IMR-90 (cell line): ENCODE results near the gene SLAMF8. TPM values are rescaled to one million over a fixed set of nuclear protein-coding genes. Genes with fewer than 3 reads are reported as not detected.

ENCODE experiments used
- ATAC-seq: fragments of 200-7000 bp; cut with Tn5 transposase; 2 replicates; pipeline ENCODE4 v1.9.1; 2020; ENCODE audit warnings: low read depth, mild to moderate bottlenecking, moderate library complexity
- BruUV-seq: library from RNA; stranded (reverse); fragments of 400-500 nt; replicated peaks from 2 replicates; lab custom pipeline; 2021; lab: Mats Ljungman, UMichigan
- CTCF ChIA-PET: fragments of 300-600 bp; formaldehyde crosslinking; extraction: SDS; loops from one replicate; lab custom pipeline; 2021; ENCODE audit warnings: antibody characterized with exemption; lab: Yijun Ruan, JAX
- POLR2A ChIA-PET: fragments of 300-600 bp; sonication (Branson Sonifier 250); formaldehyde crosslinking; loops from one replicate; lab custom pipeline; 2022; ENCODE audit warnings: antibody characterized with exemption; ENCODE audit not compliant: unreplicated experiment; lab: Charles Lee
- DNase-seq: peaks from one replicate; pipeline ENCODE4 v3.0.0; 2013
- H2AFZ ChIP-seq: replicated peaks from 2 replicates; pipeline ENCODE3; 2013; ENCODE audit warnings: low read length, mild to moderate bottlenecking; ENCODE audit not compliant: poor library complexity
- H2AK5ac ChIP-seq: 2 replicates; pipeline ENCODE4 v1.6.1; 2013; ENCODE audit warnings: low read depth, low read length, inconsistent platforms
- H2AK9ac ChIP-seq: replicated peaks from 2 replicates; pipeline ENCODE3; 2013; ENCODE audit warnings: mild to moderate bottlenecking, low read depth, low read length, moderate library complexity; ENCODE audit not compliant: poor library complexity
- H2BK120ac ChIP-seq: 2 replicates; pipeline ENCODE4 v1.6.1; 2013; ENCODE audit warnings: low read depth, low read length, inconsistent platforms
- H2BK15ac ChIP-seq: 3 replicates; pipeline ENCODE4 v1.6.1; 2013; ENCODE audit warnings: low read depth, low read length, inconsistent platforms
- H2BK20ac ChIP-seq: 2 replicates; pipeline ENCODE4 v1.6.1; 2013; ENCODE audit warnings: low read depth, mild to moderate bottlenecking, inconsistent platforms, low read length, moderate library complexity
- H2BK5ac ChIP-seq: 2 replicates; pipeline ENCODE4 v1.6.1; 2013; ENCODE audit warnings: mild to moderate bottlenecking, low read depth, low read length, inconsistent platforms; ENCODE audit not compliant: poor library complexity, severe bottlenecking
- H3K14ac ChIP-seq: replicated peaks from 2 replicates; pipeline ENCODE4 v1.6.1; 2013; ENCODE audit warnings: low read depth, low read length, inconsistent platforms
- H3K18ac ChIP-seq: 2 replicates; pipeline ENCODE4 v1.6.1; 2013; ENCODE audit warnings: low read depth, low read length, control low read depth
- H3K23ac ChIP-seq: 2 replicates; pipeline ENCODE4 v1.6.1; 2013; ENCODE audit warnings: low read depth, low read length, inconsistent platforms
- H3K27ac ChIP-seq: 2 replicates; pipeline ENCODE4 v1.5.1; 2013; ENCODE audit warnings: mild to moderate bottlenecking, control low read depth, low read length; ENCODE audit not compliant: insufficient read depth
- H3K27me3 ChIP-seq: 2 replicates; pipeline ENCODE4 v1.6.1; 2013; ENCODE audit warnings: low read length; ENCODE audit not compliant: control insufficient read depth, insufficient read depth
- H3K36me3 ChIP-seq: 2 replicates; pipeline ENCODE4 v1.6.1; 2013; ENCODE audit warnings: low read length, mixed read lengths; ENCODE audit not compliant: control insufficient read depth, insufficient read depth
- H3K4ac ChIP-seq: 2 replicates; pipeline ENCODE4 v1.6.1; 2013; ENCODE audit warnings: low read depth, low read length, inconsistent platforms
- H3K4me1 ChIP-seq: 2 replicates; pipeline ENCODE4 v1.6.1; 2013; ENCODE audit warnings: low read length, mixed read lengths; ENCODE audit not compliant: control insufficient read depth, insufficient read depth
- H3K4me2 ChIP-seq: 2 replicates; pipeline ENCODE4 v1.6.1; 2013; ENCODE audit warnings: low read depth, mild to moderate bottlenecking, control low read depth, low read length, moderate library complexity
- H3K4me3 ChIP-seq: 2 replicates; pipeline ENCODE4 v1.5.1; 2013; ENCODE audit warnings: low read depth, mild to moderate bottlenecking, control low read depth, low read length, moderate library complexity; ENCODE audit not compliant: insufficient read depth
- H3K56ac ChIP-seq: 2 replicates; pipeline ENCODE4 v1.6.1; 2013; ENCODE audit warnings: low read length, inconsistent platforms; ENCODE audit not compliant: insufficient read depth; ENCODE audit errors: extremely low read depth
- H3K79me1 ChIP-seq, 2 experiments: 2 replicates each; pipeline ENCODE4 v1.6.1; 2013; ENCODE audit warnings: low read length in 2 of 2, inconsistent platforms in 1 of 2, low read depth in 1 of 2
- H3K9ac ChIP-seq: 2 replicates; pipeline ENCODE4 v1.6.1; 2013; ENCODE audit warnings: low read depth, low read length, control low read depth
- H3K9me1 ChIP-seq: 2 replicates; pipeline ENCODE4 v1.6.1; 2013; ENCODE audit warnings: low read length, inconsistent platforms; ENCODE audit not compliant: insufficient read depth
- H3K9me3 ChIP-seq: 2 replicates; pipeline ENCODE4 v1.6.1; 2013; ENCODE audit warnings: low read length; ENCODE audit not compliant: control insufficient read depth, insufficient read depth
- H4K20me1 ChIP-seq: 2 replicates; pipeline ENCODE4 v1.6.1; 2013; ENCODE audit warnings: low read length, inconsistent platforms; ENCODE audit not compliant: insufficient read depth
- H4K5ac ChIP-seq: 2 replicates; pipeline ENCODE4 v1.6.1; 2013; ENCODE audit warnings: mild to moderate bottlenecking, low read depth, low read length, control low read depth
- H4K8ac ChIP-seq, 2 experiments: 2 replicates each; pipeline ENCODE4 v1.6.1; 2013; ENCODE audit warnings: low read depth in 2 of 2, low read length in 2 of 2, control low read depth in 1 of 2, inconsistent platforms in 1 of 2
- H4K91ac ChIP-seq: 2 replicates; pipeline ENCODE4 v1.6.1; 2013; ENCODE audit warnings: low read depth, low read length, inconsistent platforms; ENCODE audit not compliant: insufficient read depth
- BHLHE40 ChIP-seq: fragments of 150-350 bp; IDR thresholded peaks from 2 replicates; pipeline ENCODE4 v1.6.1; 2016; ENCODE audit warnings: mild to moderate bottlenecking, low read depth, low read length
- CHD1 ChIP-seq: IDR thresholded peaks from 2 replicates; pipeline ENCODE4 v1.6.1; 2012; ENCODE audit warnings: low read depth, low read length, improper control_type of control experiment
- CTCF ChIP-seq: conservative IDR thresholded peaks from 2 replicates; pipeline ENCODE4 v1.5.1; 2012; ENCODE audit warnings: mild to moderate bottlenecking, low read depth, low read length, improper control_type of control experiment
- MAZ ChIP-seq: IDR thresholded peaks from 2 replicates; pipeline ENCODE4 v1.6.1; 2012; ENCODE audit warnings: low read depth, mild to moderate bottlenecking, low read length, improper control_type of control experiment, moderate library complexity, borderline replicate concordance
- MXI1 ChIP-seq: IDR thresholded peaks from 2 replicates; pipeline ENCODE4 v1.6.1; 2012; ENCODE audit warnings: low read depth, mild to moderate bottlenecking, low read length, moderate library complexity, borderline replicate concordance
- RAD21 ChIP-seq: IDR thresholded peaks from 2 replicates; pipeline ENCODE4 v1.6.1; 2012; ENCODE audit warnings: low read length, improper control_type of control experiment
- RFX5 ChIP-seq: IDR thresholded peaks from 2 replicates; pipeline ENCODE4 v1.8.0; 2012; ENCODE audit warnings: low read depth, mild to moderate bottlenecking, low read length, moderate library complexity
- SMC3 ChIP-seq: fragments of 150-350 bp; IDR thresholded peaks from 2 replicates; pipeline ENCODE4 v1.6.1; 2016; ENCODE audit warnings: low read depth, mild to moderate bottlenecking, antibody characterized with exemption, low read length, moderate library complexity
- WGBS, 2 experiments: methylation state at CpG; one replicate each; pipeline versions ENCODE4 v1.1.5 to v1.1.7; 2013; ENCODE audit warnings: missing lambda C conversion rate in 2 of 2; ENCODE audit not compliant: insufficient read length in 1 of 2; ENCODE audit errors: extremely low coverage in 2 of 2; 5-methylcytosine and 5-hydroxymethylcytosine counted together
- dilution Hi-C: fragments of 300-500 bp; cut with HindIII; formaldehyde crosslinking; loops from one replicate; pipeline ENCODE4 v1.14.3; 2018; ENCODE audit warnings: low sequenced_read_pairs; ENCODE audit not compliant: unreplicated experiment
- in situ Hi-C: fragments of 300-500 bp; cut with MboI; formaldehyde crosslinking; loops from 3 replicates; pipeline ENCODE4 v1.14.3; 2019; ENCODE audit warnings: low sequenced_read_pairs, inconsistent platforms, mixed read lengths
- intact Hi-C: fragments of 100-400 bp; cut with micrococcal nuclease; formaldehyde crosslinking; loops from 2 replicates; pipeline ENCODE4 v1.10.0; 2022
- polyA plus RNA-seq, 3 experiments: library from polyadenylated mRNA; depleted of rRNA; stranded (reverse); fragments of >200 nt; gene quantifications; 2 replicates each; pipeline ENCODE4 v1.2.3, GENCODE V29; 2012; ENCODE audit warnings: low replicate concordance in 1 of 3
- total RNA-seq: library from RNA; depleted of rRNA; stranded (reverse); fragments of >200 nt; gene quantifications from 2 replicates; pipeline ENCODE4 v1.2.3, GENCODE V29; 2012

The SLAMF8 gene
- total and polyA plus RNA-seq, 2 of the 4 experiments (the other 2 are of a cell fraction), result 0.07 TPM; not detected in 1

DNA sequence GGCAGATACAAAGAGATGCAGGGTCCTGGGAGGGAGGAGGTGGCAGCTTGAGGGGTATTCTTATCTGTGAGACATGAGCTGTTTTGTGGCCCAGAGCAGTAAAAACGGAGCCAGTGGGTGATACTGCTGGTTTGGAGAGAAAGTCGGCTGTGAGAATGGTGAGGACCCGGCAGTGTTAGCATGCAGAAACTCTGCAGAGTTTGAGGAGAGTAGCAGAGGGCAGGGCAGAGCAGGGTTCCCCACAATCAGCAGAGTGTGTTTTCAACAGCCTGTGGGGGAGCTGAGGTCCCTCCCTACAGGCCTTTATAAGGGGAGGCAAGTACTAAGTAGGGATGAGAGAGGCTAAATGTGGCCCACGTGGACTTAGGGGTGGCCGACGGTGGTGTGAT is 423 bp downstream of the SLAMF8 start:
- no peak overlapping the region for H3K9ac ChIP-seq
- in situ Hi-C loops, result no loop called here
- DNase-seq (no peak), ATAC-seq (no peak)
- H3K56ac ChIP-seq, result no peak overlapping the region
- intact Hi-C loops, result no loop called here
- H2AK9ac ChIP-seq, result no peak overlapping the region
- no peaks in the 10 kb centered on the region for H3K79me1 ChIP-seq
- 80% methylated on average over 2 of the region's 6 CpGs; no CpG with 5 or more reads in 1 of the 2 experiments for WGBS, 2 experiments
- H3K4me3 ChIP-seq, result no peak overlapping the region
- H3K18ac ChIP-seq, result no peak overlapping the region
- no peak overlapping the region for H2BK120ac ChIP-seq
- no peaks in the 10 kb centered on the region for H3K36me3 ChIP-seq
- H3K27me3 ChIP-seq, result peaks cover 16% of the 10 kb centered on the region
- H2BK5ac ChIP-seq, result no peak overlapping the region
- no peak overlapping the region for H4K5ac ChIP-seq
- CTCF ChIA-PET, result interaction anchor here (0.9 kb wide), 1 partner anchor 259 kb away, joined by 6 read pairs; no protein-coding TSS in a partner anchor
- no peak overlapping the region for H3K4me2 ChIP-seq
- no peaks in the 10 kb centered on the region for H3K9me3 ChIP-seq
- H3K4ac ChIP-seq, result no peak overlapping the region
- 0 out of 2 replicates have a peak, but pooled peaks cover 3% of the 10 kb centered on the region for H3K9me1 ChIP-seq
- TF ChIP-seq CTCF, result no peak
- TF ChIP-seq RFX5, result no peak
- TF ChIP-seq MAZ, result no peak
- no peak for TF ChIP-seq SMC3
- no peak for TF ChIP-seq MXI1
- TF ChIP-seq CHD1, result no peak
- TF ChIP-seq RAD21, result no peak
- no peak for TF ChIP-seq BHLHE40
- dilution Hi-C loops, result no loop called here
- POLR2A ChIA-PET, result no interaction called here
- H4K91ac ChIP-seq, result no peak overlapping the region
- no peak overlapping the region for H2AFZ ChIP-seq
- no peak overlapping the region for H2AK5ac ChIP-seq
- peaks cover 2% of the 10 kb centered on the region for H3K4me1 ChIP-seq
- BruUV-seq, result no TSS peak
- no peak overlapping the region for H3K27ac ChIP-seq
- no peak overlapping the region for H4K8ac ChIP-seq
- no peak overlapping the region for H2BK20ac ChIP-seq
- H3K14ac ChIP-seq, result no peak overlapping the region
- no peaks in the 10 kb centered on the region for H4K20me1 ChIP-seq
- H2BK15ac ChIP-seq, result no peak overlapping the region
- no peak overlapping the region for H3K23ac ChIP-seq
